Choroid plexus epithelial cell (primary cell): ENCODE measurements around the gene TARP.

Experiments
- DNase-seq: peaks from one replicate; pipeline ENCODE4 v3.0.0-alpha.2; 2010; ENCODE audit warnings: low read depth
- H3K4me3 ChIP-seq: 2 replicates; pipeline ENCODE4 v1.5.1; 2011; ENCODE audit warnings: low read depth, mild to moderate bottlenecking, control low read depth, low read length, moderate library complexity
- TF ChIP-seq, protein P1 (sequence below): conservative IDR thresholded peaks from 2 replicates; pipeline ENCODE4 v1.5.1; 2011; ENCODE audit warnings: low read depth, mild to moderate bottlenecking, control low read depth, inconsistent platforms, low read length, moderate library complexity

TARP gene

DNA sequence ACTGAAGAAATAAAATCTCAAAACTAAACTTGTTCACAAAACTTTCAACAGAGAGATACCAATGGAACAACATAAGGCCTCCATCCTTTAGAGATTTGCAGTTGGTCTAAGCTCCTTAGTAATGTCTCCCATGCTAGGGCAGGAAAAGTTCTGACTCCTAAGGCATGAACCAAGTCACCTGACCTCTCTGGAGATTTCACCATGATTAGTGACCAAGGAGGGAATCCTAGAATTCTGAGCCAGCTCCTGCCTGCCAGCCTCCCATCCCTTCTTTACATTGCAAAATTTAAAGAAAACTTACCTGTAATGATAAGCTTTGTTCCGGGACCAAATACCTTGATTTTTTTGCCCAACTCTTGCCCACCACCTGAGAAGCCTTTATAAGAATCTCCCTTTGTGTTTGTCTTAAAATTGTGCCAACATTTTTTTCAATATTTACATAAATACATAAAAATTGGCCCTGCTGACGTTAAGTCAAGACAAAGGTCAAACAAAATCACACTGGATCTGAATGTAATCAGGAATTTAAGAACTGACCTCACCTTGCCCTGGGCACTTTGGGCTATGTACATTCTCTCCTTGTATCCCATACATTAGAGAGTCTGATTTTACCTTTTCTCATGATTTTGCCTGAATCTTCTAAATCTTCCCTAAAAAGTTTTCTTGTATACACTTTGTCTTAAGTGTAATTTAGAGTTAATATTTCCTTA lies at the start of gene TARP:
Gene TARP, minus strand, starts transcription at position 351 of the 710 bp plus-strand sequence.
- no peak for DNase-seq
- TF ChIP-seq, protein P1, sequence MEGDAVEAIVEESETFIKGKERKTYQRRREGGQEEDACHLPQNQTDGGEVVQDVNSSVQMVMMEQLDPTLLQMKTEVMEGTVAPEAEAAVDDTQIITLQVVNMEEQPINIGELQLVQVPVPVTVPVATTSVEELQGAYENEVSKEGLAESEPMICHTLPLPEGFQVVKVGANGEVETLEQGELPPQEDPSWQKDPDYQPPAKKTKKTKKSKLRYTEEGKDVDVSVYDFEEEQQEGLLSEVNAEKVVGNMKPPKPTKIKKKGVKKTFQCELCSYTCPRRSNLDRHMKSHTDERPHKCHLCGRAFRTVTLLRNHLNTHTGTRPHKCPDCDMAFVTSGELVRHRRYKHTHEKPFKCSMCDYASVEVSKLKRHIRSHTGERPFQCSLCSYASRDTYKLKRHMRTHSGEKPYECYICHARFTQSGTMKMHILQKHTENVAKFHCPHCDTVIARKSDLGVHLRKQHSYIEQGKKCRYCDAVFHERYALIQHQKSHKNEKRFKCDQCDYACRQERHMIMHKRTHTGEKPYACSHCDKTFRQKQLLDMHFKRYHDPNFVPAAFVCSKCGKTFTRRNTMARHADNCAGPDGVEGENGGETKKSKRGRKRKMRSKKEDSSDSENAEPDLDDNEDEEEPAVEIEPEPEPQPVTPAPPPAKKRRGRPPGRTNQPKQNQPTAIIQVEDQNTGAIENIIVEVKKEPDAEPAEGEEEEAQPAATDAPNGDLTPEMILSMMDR = no peak
- H3K4me3 ChIP-seq = no peak within 1 kb of the TSS

DNA sequence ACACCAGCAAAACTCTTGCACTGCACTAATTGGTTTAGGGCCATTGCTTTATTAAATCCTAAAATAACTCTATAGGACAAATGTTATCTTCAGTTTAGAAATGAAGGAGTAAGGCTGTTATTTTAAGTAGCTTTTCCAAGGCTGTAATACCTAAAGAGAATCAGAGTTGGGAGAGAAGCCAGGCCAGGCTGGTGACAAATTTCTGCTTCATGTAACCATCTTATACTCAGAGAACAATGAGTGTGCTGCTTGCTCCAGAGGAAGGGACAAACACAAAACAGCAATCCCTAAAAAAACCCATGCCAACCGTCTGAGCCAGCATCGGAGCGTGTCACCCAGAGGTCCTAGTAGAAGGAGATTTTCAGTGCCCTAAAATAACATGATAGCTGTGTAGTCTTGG lies 49.7 kb upstream of the TARP start:
- TF ChIP-seq, protein P1 = no peak
- no peak overlapping the region for H3K4me3 ChIP-seq
- DNase-seq = no peak

DNA sequence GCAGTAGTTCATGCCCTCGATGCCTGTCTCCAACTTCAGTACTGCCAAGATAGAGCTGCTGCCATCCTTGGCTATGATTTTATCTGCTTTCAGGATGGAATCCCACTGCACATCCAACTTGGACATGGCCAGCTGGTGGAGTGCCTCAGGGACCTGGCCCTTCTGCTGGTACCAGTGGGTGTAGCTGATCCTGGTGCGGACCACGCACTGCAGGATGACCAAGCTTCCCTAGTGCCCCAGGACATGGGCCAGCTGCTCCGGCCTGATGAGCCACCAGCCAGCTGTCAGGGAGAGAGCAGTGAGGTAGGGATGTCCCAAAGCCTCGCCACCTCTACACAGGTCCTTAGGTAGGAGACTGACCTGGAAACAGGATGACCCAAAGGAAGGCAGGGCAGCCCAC lies 49.0 kb upstream of the TARP start:
- no peak for DNase-seq
- TF ChIP-seq, protein P1 = no peak
- H3K4me3 ChIP-seq = no peak overlapping the region

DNA sequence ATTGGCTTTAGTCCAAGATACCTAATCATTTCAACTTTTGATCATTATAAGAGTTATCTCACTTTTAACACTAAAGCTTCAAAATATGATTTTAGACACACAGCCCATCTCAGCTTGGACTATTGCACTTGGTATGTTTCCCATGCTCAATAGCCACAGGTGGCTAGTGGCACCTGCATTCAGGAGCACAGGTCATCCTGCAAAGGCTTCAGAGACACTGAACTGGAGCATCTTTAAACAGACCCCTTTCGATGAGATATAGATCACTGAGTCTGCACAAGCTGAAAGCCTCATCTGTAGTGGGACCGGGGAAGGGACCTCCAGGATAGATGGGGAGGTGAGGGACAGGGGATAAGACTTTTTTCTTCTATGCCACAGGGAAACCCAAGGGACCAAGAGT lies 48.5 kb upstream of the TARP start:
- DNase-seq = no peak

DNA sequence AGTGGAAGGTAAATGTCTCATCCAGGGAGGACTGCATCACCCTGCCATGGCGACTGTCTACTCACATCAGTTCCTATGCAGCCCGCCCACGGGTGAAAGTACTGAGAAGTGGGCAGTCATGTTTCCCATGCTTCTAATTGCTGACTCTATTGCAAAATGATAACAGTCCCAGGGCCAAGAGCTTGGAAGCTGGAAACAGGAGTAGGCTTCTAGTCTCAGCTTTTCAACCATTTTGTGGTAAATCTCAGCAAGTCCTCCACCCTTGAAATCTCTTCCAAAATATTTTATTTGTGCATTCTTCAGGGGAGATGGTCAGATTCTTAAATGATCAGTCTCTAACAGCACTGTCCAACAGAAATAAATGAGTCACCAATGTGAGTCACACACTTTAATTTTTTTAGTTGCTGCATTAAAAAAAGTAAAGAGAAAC lies 48.1 kb upstream of the TARP start:
- TF ChIP-seq, protein P1 = no peak
- no peak overlapping the region for H3K4me3 ChIP-seq
- peak; percentile 67 for DNase-seq

More for the DNA sequence above, 48.5 kb upstream of the TARP start:
- TF ChIP-seq, protein P1 = no peak
- H3K4me3 ChIP-seq = no peak overlapping the region

DNA sequence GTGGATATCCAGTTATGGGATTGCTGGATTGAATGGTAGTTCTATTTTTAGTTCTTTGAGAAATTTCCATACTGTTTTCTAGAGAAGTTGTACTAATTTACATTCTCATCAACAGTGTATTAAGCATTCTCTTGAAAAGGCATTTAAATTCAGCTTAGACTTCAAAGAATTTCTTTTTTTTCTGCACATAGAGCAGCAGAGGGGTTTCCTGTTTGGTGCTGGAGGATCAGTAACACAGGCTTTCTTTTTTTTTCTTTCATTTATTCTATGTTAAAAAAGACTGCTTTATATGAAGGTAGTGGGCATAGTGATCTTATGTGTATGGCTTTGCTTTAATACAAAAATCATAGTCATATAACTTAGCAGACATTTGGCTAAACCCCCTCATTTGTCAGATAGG lies 47.6 kb upstream of the TARP start:
- TF ChIP-seq, protein P1 = no peak
- no peak for DNase-seq
- no peak overlapping the region for H3K4me3 ChIP-seq

DNA sequence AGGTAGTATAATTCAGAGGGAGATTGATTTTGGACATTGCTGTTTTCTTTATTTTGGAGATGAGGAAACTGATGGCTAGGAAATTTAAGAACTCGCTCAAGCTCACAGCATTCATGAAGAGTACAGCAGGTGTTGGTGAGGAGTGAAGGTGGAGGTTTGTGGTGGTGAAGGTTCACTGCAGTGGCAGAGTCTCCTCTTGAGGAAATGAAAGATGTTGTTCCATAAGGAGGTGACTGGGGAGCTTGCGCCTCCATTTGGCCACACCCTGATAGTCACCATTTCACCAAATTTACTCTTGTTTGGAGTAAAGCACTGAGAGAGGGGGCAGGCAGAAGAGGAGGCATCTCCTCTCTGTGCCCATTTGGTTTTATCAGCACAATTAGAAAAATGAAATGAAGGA lies 46.4 kb upstream of the TARP start:
- TF ChIP-seq, protein P1 = no peak
- no peak for DNase-seq
- H3K4me3 ChIP-seq = no peak overlapping the region
